ENCODE results near the gene TMEM59. TPM values are rescaled to one million over a fixed set of nuclear protein-coding genes. Genes with fewer than 3 reads are reported as not detected.

TMEM59 gene
- total and polyA plus RNA-seq, 2 of the 8 experiments (the other 6 are each of a cell fraction or from before 2014, with no cell fraction given): 116 to 139 TPM

GRCh38 chr1:54018635-54019034 lies 34.4 kb downstream of the TMEM59 start:
- peaks cover 0 to 3% (median 0%) of the 10 kb centered on the region in 4 experiments; a peak in 1 of 7 replicates for H3K4me1 ChIP-seq (replicated peaks in 1 of 4; ENCODE audit: control insufficient read depth in 3 of 4, insufficient read depth in 4 of 4, low read length in 3 of 4)
- no peak for DNase-seq (ENCODE audit: low read depth in 1 of 2, low spot score in 2 of 2)
- H3K23ac ChIP-seq (ENCODE audit: insufficient read length): no peak overlapping the region
- H3K4ac ChIP-seq (replicated peaks; ENCODE audit: insufficient read length, low read depth, low read length): no peak overlapping the region
- H3K56ac ChIP-seq (replicated peaks; ENCODE audit: insufficient read length, low read depth, low read length): no peak overlapping the region
- H3K23me2 ChIP-seq (ENCODE audit: low read depth, low read length): no peaks in the 10 kb centered on the region
- no peak for TF ChIP-seq RAD21 (IDR thresholded peaks at IDR 0.05 in 1 of 2, conservative IDR thresholded peaks at IDR 0.05 in 1 of 2; ENCODE audit: low read depth in 2 of 2, low read length in 2 of 2)
- no peak for TF ChIP-seq CBX8 (IDR thresholded peaks at IDR 0.05; ENCODE audit: borderline replicate concordance, low read depth, low read length)
- TF ChIP-seq RBBP5 (IDR thresholded peaks at IDR 0.05; ENCODE audit: borderline replicate concordance, low read depth, low read length): no peak
- TF ChIP-seq JUN (IDR thresholded peaks at IDR 0.05; ENCODE audit: low read depth, low read length): no peak
- no peak for TF ChIP-seq TAF1 (IDR thresholded peaks at IDR 0.05; ENCODE audit: low read depth, low read length)
- no peak for TF ChIP-seq KDM1A (IDR thresholded peaks at IDR 0.05; ENCODE audit: borderline replicate concordance, low read length)
- no peak overlapping the region for H2BK120ac ChIP-seq (replicated peaks; ENCODE audit: low read depth, low read length)
- no peak overlapping the region for H3K4me2 ChIP-seq (ENCODE audit: insufficient read depth in 1 of 2, low read depth in 2 of 2, low read length in 2 of 2)
- H3K27ac ChIP-seq (ENCODE audit: low read depth, low read length): no peak overlapping the region
- no peaks in the 10 kb centered on the region for H3K36me3 ChIP-seq (ENCODE audit: control insufficient read depth in 2 of 4, insufficient read depth in 4 of 4, low read length in 3 of 4)
- no peak overlapping the region for H4K91ac ChIP-seq (replicated peaks; ENCODE audit: insufficient read length, low read length)
- H3K27me3 ChIP-seq (replicated peaks in 1 of 4; ENCODE audit: control insufficient read depth in 3 of 4, extremely low read depth in 1 of 4, insufficient read depth in 3 of 4, low read length in 3 of 4): no peaks in the 10 kb centered on the region
- no peak overlapping the region for H2BK12ac ChIP-seq (ENCODE audit: low read depth, low read length)
- CTCF ChIA-PET (ENCODE audit: partially characterized antibody): interaction anchor here (1.0 to 2.3 kb wide), 3 partner anchors 26 to 85 kb away, joined by 3 to 8 read pairs (median 4); no protein-coding TSS in a partner anchor
- POLR2A ChIA-PET (ENCODE audit: partially characterized antibody): interaction anchor here (0.8 kb wide), 1 partner anchor 11 kb away, joined by 4 read pairs; no protein-coding TSS in a partner anchor
- no peak overlapping the region for H2BK20ac ChIP-seq (ENCODE audit: low read length)
- no peak overlapping the region for H2AFZ ChIP-seq (ENCODE audit: low read length)
- H2AK5ac ChIP-seq (ENCODE audit: low read depth, low read length): no peak overlapping the region
- 81% methylated on average over 5 of the region's 5 CpGs; no CpG with 5 or more reads in 1 of the 2 experiments for WGBS, 2 experiments (ENCODE audit: extremely low coverage in 1 of 2, insufficient coverage in 1 of 2, insufficient read length in 1 of 2, insufficient replicate concordance in 2 of 2, low coverage in 1 of 2, low lambda C conversion rate in 2 of 2, missing lambda C conversion rate in 1 of 2)
- FAIRE-seq: no peak
- H2BK15ac ChIP-seq (ENCODE audit: low read length): no peak overlapping the region
- H4K20me1 ChIP-seq (replicated peaks in 1 of 2; ENCODE audit: control insufficient read depth in 1 of 2, insufficient read depth in 2 of 2, low read length in 2 of 2): no peaks in the 10 kb centered on the region
- no peak overlapping the region for H2BK5ac ChIP-seq (ENCODE audit: low read depth, low read length)
- H3K18ac ChIP-seq (ENCODE audit: extremely low read depth, low read length): no peak overlapping the region
- no peak overlapping the region for H3K9ac ChIP-seq (replicated peaks in 1 of 4; ENCODE audit: extremely low read depth in 1 of 4, low read depth in 3 of 4, low read length in 3 of 4)
- no peak overlapping the region for H3K4me3 ChIP-seq (ENCODE audit: extremely low read depth in 1 of 4, insufficient read depth in 2 of 4, low read depth in 3 of 4, low read length in 4 of 4)
- H3K79me2 ChIP-seq (ENCODE audit: control insufficient read depth in 1 of 2, insufficient read depth in 2 of 2, low read length in 2 of 2): no peaks in the 10 kb centered on the region
- H3K14ac ChIP-seq (ENCODE audit: insufficient read length): no peak overlapping the region
- H3K79me1 ChIP-seq (ENCODE audit: low read depth, low read length): no peaks in the 10 kb centered on the region
- H4K8ac ChIP-seq (ENCODE audit: extremely low read depth, insufficient read depth, low read length): no peak overlapping the region
- H4K5ac ChIP-seq (ENCODE audit: insufficient read length, low read depth, low read length): no peak overlapping the region
- H3K9me3 ChIP-seq (ENCODE audit: insufficient read depth in 2 of 2, low read depth in 1 of 2, low read length in 1 of 2): no peaks in the 10 kb centered on the region
